HG02870 (cell line): ENCODE results near the gene TMEM150B.

ENCODE experiments used
- ATAC-seq: cut with Tn5 transposase; IDR thresholded peaks from one replicate; pipeline ENCODE4 v1.9.1; 2021; ENCODE audit warnings: mild to moderate bottlenecking, moderate library complexity; ENCODE audit not compliant: unreplicated experiment

TMEM150B gene

DNA sequence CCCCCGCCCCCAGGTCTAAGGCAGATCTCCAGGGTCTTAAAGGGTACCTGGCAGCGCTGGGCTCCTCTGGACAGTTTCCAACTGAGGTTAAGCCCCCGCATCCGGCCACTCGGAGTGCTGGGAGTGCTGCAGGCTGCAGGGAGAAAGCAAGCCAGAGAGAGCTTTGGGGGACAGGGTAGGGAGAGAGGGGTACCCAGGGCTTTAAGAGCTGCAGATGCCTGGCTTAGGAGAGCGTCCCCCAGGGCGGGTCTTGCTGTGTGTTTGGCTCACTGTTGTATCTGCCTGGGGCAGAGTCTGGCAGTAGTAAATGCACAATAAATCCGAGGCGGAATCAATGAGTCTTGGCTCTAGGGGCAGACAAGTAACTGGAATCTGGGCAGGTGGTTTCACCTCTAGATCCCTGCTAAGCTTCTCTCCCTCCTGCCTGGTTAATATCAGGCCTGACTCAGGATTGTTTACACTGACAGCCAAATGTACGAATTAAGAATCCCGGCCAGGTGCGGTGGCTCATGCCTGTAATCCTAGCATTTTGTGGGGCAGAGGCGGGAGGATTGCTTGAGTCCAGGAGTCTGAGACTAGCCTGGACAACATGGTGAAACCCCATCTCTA lies 30.2 kb upstream of the TMEM150B start:
- ATAC-seq = no peak

DNA sequence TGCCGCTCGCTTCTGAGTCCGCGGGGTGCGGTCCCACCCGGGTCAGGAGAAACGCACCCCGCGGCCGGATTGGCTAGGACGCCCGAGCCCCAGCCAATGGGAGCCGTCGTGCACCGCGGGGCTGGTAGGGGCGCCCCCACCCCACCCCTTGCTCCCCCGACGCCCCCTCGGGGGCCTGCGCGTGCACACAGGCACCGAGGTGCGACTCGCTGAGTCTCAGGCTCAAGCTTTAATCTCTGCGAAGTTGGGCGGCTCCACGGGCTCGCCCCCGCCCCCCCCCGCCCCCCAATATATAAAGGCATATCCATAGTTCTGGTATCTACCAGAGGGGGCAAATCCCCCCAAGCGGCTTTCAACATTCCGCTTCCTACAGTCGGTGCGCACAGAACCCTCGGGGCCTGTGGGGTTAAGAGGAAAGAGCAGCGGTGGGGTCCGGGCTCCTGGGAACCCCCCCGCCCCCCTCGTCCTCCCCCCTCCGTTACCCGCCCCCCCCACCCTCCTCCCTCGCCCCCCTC lies 29.6 kb upstream of the TMEM150B start, which contains the start of gene COX6B2:
TSS of gene COX6B2 (minus strand) at position 22 of the 515 bp plus-strand sequence. CDS start 198 bp downstream, outside the sequence.
- ATAC-seq = no peak

DNA sequence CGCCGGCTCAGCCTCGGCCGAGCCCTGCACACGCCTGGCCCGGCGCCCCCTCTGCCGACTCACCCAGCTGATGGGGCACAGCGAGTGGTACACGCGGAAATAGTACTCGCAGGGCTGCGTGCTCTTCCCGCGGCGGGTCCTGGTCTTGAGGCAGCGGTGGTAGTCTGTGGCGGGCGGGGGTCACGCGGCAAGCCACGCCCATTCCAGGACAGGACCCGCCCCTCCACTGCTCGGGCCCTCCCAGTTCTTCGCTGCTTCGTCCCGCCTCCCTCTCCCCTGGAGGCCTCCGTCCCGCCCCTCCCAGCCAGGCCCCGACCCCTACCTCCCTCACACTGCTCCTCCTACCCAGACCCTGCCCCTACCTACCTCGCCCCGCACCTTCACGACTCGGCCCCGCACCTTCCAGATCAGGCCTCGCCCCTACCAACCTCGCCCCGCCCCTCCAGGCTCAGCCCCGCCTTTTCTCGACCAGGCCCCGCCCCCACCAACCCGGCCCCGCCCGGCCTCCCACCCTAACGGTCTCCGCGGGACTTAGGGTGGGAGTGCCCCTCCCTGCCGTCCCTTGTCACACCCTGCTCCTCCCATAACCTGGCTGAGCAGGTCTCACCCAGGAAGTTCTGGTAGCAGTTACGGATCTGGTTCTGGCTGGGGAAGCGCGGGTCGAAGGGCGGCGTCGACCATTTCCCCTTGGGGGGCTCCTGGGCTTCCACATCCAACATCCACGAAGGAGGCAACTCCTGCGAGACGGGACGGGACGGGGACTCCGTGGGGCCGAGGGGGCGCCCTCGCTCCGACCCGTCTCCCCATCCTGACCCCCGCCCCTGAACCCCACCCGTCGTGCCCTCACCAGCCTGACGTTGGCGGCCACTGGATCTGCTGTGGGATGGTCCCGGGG lies 28.9 kb upstream of the TMEM150B start:
- ATAC-seq = no peak

DNA sequence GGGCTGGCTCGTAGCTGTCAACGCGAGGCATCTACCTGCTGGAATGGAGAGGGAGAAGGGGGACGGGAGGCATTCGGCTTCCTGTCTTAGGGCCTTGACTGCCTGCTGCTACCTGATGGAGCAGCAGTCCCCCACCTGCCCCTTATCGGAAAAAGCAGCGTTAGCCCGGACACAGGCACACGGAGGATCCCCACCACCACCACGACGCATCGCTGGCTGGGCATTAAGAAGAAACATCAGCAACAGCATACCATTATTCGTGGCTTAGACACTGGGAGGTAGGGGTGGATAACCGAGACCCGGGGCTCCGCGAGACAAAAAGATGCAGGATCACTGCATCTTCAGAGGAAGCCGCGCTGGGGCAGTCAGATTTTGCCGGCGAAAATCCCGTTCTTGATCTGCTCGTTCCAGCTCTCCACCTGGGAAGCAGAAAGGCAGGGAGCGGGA lies 28.2 kb upstream of the TMEM150B start:
- ATAC-seq = no peak

DNA sequence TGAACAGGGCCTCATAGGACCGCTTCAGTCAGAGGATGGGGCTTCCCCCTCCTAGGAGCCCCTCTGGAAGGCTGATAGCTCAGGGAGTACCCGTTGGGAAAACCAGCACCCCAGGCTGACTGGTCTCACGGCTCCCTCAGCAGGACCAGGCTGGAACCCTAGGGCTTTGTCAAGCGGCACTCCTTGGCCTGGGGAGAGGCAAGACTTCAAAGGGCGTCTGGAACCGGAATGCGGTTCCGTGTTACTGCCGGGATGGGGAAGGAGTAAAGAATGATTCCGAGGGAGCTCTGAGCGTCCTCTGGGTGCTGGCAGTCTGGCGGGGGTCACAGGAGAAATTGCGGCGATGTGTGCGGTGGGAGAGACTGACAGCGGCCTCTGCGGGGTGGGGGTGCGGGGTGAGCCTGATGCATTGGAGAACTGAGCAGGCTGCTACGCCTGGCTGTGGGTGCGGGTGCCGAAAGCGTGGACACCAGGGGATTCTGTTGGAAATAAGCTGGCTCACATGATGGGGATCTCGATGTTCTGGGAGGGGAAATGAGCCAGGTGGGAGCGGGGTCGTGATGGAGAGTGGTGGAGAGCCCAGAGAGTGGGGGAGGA lies 27.5 kb upstream of the TMEM150B start:
- no peak for ATAC-seq

DNA sequence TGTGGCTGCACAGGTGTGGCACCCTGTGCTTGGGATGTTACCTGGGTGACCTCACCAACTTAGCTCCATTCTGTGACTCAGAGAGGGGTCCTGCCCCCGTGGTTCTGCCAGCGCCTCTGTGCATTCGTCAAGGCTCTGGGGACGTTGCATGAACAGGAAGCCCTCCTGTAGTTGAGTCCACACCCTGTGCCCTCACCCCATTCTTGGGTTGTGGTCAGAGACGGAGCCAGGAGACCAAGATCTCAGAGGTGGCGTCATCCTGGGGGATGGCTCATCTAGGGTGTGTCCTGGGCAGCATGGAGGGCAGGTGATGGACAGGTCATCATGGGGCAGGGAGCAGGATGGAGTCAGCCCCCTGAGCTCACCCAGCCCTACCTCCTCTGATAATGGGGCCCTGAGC lies 26.9 kb upstream of the TMEM150B start:
- no peak for ATAC-seq

DNA sequence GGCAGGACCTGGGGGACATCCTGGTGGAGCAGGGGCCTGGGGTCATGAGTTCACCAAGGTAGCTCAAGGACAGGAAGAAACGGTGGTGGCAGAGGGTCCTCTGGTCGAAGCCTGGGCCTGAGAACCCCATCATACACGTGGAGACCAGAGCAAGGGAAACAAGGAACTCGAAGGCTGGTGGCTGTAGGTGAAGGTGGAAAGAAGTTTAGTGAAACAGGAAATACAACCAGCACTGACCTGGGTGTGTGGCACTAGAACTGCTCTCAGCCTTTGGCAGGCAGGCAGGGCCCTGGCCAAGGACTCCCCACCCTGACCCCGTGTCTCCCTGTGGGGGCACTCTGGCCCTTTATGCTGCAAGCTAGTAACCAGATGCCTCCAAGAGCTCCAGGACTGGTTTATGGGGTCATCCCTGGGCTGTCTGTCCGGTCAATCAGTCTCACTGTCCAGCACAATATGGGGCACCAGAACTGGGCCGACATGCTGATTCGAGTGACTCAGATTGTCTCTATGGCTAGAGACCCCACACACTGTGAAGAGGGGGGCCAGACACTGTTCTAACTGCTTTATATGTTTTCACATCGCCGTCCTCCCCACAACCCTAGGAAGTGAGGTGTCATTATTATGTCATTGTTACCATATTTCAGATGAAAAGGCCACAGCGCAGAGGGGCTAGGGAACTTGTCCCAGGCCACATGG lies 25.6 kb upstream of the TMEM150B start:
- ATAC-seq = no peak

DNA sequence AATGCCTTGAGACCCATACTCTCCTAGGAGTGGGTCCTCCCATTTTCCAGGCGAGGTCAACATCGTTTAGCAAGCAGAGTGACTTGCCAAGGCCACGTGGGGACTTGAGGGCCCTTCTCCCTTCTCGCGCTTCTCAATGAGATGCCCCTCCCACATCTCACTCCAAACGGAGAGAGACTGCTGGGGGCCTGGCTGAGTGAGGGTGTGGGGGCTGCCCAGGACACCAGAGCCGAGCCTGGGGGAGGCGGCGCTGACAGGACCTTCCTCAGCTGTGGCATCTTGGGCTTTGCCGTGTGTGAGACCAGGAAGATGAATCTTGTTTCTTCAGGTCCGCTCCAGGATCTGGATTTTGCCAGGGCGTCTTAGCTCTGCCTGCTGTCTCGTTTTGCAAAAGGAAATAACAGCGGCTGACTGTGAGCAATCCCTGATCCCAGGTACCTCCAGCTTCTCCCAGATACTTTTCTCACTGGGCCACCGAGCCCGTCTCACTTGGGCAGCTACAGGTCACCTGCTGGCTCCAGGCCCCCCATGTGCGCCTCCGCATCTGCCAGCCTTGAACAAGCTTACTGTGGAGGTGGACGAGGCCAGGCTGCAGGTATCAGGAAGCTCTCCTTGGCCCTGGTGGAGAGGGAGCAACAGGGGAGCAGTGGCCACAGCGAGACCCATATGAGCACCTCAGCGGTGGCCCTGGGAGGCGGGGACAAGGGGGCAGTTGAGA lies 23.3 kb upstream of the TMEM150B start:
- no peak for ATAC-seq

DNA sequence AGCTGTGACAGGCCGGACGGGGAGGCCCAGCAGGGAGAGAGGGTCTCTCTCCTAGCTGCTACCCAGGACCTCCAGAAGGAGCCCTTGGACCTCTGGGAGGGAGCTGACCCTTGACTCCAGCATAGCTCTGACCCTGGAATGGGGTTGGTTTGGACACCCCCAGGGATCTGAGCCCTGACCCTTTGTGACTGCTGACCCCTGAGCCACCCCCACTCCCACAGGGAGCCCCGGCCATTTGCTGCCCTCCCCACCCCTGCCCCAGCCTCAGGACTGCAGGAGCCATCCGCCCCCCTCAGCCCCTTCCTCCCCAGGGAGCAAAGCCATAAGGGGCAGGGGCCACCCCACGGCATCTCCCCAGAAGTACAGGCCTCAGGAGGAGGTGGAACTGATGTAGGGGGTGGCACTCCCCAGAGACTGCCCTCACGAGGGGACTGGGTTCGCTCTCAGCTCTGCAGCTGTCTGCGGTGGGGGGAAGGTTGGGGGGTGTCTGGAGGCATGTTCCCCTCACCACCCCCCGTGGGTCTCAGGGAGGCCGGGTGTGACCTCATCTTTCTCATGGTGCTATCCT lies 22.4 kb upstream of the TMEM150B start:
- no peak for ATAC-seq

DNA sequence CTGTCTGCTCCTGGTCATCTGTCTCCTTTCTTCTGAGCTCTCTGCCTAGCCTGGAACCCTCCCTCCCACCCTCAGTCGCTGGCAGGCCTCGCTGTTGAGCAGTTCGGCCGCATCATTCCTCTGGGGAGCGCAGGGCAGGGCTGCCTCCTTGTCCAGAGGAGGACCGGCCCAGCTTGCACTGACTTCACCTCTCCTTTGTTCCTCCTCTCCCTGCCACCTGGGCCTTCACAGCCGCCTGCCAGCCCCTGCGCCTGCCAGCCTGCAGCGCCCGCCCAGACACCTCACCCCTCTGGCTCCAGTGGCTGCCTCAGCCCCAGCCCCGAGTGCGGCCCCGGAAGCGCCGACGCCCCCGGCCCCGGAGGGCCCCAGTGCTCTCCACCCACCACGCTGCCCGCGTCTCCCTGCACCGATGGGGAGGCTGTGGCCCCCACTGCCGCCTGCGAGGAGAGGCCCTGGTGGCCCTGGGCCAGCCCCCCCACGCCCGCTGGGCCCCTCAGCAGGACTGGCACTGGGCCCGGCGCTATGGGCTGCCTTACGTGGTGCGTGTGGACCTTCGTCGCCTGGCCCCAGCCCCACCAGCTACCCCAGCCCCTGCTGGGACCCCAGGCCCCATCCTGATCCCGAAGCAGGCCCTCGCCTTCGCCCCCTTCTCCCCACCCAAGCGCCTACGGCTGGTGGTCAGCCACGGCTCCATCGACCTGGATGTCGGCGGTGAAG lies 21.7 kb upstream of the TMEM150B start:
- ATAC-seq = no peak

DNA sequence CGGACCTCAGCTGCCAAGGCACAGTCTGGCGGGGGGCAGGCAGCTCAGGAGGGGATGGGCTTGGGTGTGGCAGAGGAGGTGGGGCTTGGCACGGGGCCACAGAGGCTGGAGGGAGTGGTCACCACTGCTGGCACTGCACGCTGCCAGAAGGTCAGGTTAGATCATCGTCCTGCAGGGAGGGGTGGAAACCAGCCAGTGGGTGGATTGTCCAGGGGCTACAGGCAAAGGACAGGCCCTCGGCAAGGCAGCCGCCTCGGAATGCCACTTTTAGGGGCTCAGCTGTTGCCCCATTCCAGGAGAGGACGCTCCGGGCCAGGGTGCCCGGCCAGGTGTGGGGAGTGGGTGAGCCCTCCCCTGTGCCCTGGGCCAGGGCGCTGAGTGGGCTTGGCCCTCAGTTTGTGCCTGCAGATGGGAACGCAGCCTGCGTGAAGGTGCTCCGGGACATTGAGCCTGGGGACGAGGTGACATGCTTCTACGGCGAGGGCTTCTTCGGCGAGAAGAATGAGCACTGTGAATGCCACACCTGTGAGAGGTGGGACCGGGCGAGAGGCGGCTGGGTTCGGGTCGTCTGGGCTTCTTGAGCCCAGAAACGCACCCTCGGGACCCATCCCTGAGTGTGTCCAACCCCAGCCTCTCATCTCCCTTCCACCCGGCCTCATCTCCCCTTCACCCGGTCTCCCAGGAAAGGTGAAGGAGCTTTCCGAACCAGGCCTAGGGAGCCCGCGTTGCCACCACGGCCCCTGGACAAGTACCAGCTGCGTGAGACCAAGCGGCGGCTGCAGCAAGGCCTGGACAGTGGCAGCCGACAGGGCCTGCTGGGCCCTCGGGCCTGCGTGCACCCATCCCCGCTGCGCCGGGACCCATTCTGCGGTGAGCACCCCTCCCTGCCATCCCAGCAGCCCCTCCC lies 20.9 kb upstream of the TMEM150B start:
- ATAC-seq = no peak

DNA sequence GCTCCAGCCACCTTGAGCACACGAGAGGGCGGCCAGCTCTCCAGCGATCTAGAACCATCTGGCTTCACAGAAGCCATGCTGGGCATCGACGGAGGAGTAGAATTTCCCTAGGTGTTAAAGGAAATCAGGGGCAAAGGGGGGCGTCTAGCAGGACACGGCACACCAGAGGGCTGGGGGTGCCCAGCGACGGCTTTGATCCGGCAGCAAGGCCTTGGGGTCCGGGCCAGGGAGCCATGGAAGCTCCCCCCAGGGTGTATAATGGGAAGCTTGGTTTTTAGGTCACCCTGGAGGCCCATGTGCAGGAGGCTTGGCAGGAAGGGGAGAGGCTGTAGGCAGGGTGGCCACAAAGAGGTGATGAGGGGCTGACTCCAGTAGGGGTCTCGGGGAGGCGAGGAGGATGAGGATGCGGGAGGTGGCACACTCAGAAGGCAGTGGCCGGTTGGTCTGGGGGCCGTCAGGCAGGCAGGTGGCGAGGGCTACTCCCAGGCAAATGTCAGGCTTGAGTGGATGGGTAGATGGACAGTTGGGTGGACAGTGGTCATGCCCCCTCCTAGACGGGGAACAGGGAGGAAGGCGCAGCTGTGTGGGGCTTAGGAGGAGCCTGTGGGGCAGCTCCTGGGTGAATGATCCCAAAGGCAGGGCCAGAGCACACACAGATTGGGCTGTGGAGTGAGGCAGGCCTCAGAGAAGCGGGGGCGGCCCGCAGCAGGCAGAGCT lies 20.1 kb upstream of the TMEM150B start:
- no peak for ATAC-seq

DNA sequence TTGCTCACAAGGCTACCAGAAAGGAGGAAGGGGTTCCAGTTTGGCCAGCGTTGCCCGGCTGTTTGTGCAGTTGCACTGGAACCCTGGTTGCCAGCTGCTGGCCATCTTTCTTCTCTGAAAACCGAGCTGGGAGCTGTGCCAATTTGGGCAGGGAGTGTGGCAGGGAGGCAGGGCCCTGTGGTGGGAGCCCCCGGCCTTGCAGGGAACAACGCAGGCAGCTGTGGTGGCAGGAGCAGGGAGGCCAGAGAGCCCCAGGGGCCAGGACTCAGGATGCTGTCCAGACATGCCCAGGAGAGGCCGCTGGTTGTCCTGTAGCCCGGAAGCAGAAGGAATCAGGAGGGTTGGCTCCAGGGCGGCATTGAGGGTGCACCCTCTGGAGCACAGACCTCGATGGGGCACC lies 19.3 kb upstream of the TMEM150B start:
- ATAC-seq = no peak

DNA sequence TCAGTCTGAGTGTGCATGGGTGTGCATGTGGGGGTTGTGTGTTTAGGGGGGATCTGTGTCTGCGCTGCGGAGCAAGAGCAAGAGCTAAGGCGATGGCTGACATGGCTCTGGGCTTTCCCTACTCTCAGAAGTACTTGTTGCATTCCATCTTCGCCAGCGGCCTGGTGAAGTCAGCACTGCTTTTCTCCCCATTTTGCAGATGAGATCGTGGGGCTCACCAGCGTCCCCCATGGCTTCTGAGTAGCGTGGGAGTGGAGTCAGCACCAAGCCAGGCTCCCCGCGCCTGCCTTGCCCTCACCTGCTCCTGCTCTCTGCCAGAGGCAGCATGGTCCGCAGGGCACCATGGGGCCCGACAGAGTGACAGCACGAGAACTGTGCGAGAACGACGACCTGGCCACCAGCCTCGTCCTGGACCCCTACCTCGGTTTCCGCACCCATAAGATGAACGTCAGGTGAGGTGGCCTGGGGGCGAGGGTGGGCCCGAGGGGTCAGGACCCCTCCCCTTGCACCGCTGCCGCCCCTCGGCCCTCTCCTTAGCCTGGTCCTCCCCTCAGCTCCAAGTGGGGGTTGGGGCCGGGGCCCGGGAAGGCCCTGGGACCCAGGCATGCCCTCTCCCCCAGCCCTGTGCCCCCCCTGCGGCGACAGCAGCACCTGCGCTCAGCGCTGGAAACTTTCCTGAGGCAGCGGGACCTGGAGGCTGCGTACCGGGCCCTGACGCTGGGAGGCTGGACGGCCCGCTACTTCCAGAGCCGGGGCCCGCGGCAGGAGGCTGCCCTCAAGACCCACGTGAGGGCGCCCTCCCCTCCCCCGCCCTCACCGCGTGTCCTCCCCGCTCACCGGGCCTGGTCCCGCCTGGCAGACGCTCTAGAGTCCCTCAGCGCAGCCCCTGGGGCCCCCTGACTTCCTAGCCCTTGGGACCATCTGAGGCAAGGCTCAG lies 16.7 kb upstream of the TMEM150B start:
- no peak for ATAC-seq

DNA sequence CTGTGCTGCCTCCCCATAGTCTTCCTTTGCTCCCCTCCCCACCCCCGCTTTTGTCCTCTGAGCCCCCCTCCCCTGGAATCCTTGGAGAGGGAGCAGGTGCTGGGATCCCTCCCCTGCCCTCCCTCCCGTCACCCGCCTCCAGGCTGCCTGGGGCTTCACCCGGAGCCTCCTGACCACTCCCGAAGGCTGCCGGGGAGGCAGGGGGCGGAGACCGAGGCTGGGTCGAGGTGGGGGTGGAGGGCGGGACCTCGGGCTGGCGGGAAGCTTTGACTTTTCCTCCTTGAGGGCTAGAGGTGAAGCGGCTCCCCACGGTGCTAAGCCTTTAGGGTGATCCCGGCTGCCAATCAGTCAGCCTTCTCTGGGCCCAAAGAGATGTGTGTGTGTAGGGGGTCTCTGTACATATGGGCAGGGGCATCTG lies 16.0 kb upstream of the TMEM150B start:
- ATAC-seq = no peak

DNA sequence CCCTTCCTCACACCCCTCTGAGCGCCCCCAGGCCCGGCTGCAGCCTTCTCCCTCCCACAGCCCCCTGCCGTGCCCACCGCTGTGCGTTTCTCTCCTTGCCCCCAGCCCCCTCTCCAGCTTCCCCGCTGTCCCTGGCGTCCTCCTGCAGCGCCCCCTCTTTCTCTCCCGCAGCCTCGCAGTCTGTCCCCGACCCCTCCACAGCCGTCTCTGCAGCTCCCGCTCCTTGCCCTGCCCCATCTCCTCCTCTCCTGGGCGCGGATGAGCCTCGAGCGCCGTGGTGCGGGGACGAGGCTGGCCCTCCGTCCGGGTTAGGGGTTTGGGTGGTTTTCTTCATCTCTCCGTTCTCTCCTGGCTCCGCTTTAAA lies 15.6 kb upstream of the TMEM150B start:
- no peak for ATAC-seq
